Activated T-helper 9 cell treated with anti-CD3 and anti-CD28 coated beads, Interleukin-2, amount 50 U/mL, for 16 hours (primary cell): ENCODE measurements around the gene MAGEA8.
A peak's percentile ranks its signal among the peaks of the same experiment; 100 is the strongest.
"Not testable (repeated sequence)": the region's sequence is repeated elsewhere in the genome, so short reads cannot be mapped to it uniquely, and the experiment has no call there.

Experiments used
- DNase-seq: peaks from one replicate; pipeline ENCODE4 v3.0.0-alpha.2; 2020; ENCODE audit warnings: low read depth

Gene MAGEA8

GRCh38 chrX:149881081-149881711, at the start of gene MAGEA8:
TSS of gene MAGEA8 (plus strand) at chrX:149881183. CDS start at chrX:149884273, 3,090 bp downstream.
- no peak for DNase-seq

DNA sequence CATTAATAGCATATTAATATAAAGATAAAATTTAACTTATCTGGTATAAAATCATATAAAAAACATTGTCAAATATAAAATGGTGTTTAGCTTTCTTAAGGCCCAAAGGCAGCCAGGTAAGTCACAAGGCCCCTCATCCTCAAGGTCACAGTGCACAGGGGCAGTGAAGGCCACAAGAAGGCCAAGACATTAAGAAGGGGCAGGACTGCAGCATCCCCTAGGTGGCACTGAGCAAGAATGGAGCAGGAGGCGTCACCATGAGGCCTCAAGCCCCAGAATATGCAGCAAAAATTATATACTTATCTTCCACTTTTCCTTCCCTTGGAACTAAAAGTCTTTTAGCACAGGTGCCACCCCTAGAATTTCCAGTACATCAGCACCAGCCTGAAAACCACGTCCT, 49.5 kb upstream of the MAGEA8 start:
- DNase-seq: no peak

DNA sequence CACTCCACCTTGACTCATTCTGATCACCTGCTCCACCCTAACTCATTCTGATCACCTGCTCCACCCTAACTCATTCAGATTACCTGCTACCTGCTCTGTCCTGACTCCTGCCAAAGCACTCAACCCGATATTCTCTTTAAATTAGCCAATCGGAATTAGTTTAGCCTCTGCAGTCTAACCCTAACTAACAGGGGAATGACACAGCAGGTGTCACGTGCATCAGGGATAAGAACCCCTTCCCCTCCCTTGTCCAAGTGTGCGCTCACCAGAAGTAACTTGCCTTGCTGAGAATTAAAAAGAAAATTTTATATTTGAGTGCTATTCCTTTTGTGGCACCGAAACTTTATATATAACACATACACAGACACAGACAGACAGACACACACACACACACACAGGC, 44.3 kb upstream of the MAGEA8 start:
- not testable (repeated sequence) for DNase-seq

DNA sequence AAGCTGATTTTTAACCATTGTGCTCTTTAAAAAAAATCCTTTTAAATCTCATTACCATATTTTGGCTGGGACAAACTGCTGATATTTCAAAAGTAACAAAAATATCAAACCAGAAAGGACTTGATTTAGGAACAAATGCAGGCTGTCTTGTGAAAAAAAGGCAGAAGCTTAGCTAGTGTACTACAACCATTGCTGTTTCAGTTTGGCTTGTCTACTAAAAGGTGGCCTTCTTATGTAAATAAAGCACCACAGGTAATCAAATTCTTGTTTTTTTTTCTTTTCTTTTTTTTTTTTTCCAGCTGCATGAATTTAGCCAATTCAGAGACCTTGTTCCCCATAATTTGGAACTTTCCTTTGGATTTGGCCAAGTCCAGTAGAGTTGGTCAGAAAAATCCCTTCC, 43.8 kb upstream of the MAGEA8 start:
- DNase-seq: no peak

DNA sequence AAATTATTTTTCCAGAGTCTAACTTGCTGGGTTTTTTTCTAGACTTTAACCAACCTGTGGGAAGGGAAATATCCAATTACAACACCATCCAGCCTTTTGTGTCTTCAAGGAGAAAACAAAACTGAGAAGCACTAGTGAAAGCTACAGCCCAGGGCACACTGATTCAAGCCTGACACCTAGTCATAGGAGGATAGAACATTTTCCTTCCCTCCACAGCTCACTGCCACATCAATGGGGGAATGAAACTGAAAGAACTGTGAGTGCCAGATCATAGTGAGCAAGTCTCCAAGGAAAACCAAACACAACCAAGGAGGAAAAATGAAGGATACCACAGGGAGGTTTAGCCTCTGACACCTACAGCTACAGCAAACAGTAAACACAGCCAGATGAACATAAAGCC, 43.3 kb upstream of the MAGEA8 start:
- no peak for DNase-seq

GRCh38 chrX:149841929-149842328, 39.1 kb upstream of the MAGEA8 start:
- DNase-seq: no peak

- DNase-seq: no peak
These were observed 35.6 kb upstream of the MAGEA8 start for GRCh38 chrX:149845385-149845784.

- no peak for DNase-seq
These were observed 34.2 kb upstream of the MAGEA8 start for GRCh38 chrX:149846789-149847188.

GRCh38 chrX:149848855-149849254, 32.1 kb upstream of the MAGEA8 start:
- no peak for DNase-seq

DNA sequence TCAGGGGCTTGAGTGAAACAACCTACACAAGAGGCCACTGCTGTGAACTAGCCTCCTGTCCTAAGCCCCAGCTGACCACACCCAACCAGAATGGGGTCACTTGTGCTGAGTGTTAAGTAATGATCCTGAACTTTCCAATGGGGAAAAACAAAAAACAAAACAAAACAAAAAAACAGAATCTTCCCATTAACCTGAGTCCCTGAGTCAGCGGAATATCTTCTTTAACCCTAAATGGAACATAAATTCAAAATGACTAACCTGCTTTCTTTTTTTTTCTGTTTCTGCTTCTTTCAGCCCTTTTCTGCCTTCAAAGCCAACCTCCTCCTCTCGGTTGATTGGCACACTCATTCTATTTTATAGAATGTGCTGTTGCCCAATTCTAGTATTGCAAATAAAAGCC, 31.2 kb upstream of the MAGEA8 start:
- DNase-seq: no peak

DNA sequence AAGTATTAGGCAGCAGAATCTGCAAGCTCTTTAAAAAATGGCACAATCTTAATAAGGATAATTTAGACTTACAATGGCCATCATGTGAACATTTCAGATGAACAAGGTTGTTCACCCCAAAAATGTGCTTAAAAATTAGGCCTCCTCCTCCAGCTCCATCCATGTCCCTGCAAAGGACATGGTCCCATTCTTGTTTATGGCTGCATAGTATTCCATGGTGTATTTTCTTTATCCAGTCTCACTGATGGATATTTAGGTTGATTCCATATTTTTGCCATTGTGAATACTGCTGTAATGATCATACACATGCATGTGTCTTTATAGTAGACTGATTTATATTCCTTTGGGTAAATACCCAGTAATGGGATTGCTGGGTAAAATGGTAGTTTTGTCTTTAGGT, 29.1 kb upstream of the MAGEA8 start:
- no peak for DNase-seq

GRCh38 chrX:149853925-149854324, 27.1 kb upstream of the MAGEA8 start:
- no peak for DNase-seq

GRCh38 chrX:149858592-149858991, 22.4 kb upstream of the MAGEA8 start:
- DNase-seq: no peak

DNA sequence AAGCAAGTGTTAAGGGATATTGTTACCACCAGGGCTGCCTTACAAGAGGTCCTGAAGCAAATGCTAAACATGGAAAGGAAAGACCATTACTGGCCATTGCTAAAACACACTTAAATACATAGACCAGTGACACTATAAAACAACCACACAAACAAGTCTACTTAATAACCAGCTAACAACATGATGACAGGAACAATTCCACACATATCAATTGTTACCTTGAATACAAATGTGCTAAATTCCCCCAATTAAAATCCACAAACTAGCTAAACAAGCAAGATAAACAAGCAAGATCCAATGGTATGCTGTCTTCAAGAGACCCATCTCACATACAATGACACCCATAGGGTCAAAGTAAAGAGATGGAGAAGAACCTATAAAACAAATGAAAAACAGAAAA, 20.5 kb upstream of the MAGEA8 start:
- no peak for DNase-seq

GRCh38 chrX:149865390-149865789, 15.6 kb upstream of the MAGEA8 start:
- no peak for DNase-seq

GRCh38 chrX:149867488-149867887, 13.5 kb upstream of the MAGEA8 start:
- DNase-seq: no peak

DNA sequence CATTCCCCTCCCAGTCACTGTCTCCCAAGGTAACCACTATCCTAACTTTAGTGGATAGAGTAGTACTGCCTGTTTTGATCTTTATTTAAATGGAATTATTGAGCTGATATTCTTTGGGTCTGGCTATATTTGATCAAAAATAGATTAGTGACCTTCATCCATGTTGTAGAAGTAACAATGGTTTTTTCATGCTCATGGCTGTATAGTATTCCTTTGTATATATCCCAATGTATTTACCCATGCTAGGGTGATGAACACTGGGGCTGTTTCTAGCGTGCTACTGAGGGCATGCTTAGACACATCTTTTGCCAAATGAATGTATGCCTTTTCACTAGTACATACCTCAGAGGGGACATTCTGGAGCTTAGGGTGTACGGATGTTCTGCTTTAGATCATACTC, 10.1 kb upstream of the MAGEA8 start:
- no peak for DNase-seq

- no peak for DNase-seq
These were observed 9.6 kb upstream of the MAGEA8 start for GRCh38 chrX:149871433-149871832.

GRCh38 chrX:149871940-149872339, 9.0 kb upstream of the MAGEA8 start:
- peak; percentile 63 for DNase-seq

GRCh38 chrX:149877157-149877556, 3.8 kb upstream of the MAGEA8 start:
- no peak for DNase-seq

DNA sequence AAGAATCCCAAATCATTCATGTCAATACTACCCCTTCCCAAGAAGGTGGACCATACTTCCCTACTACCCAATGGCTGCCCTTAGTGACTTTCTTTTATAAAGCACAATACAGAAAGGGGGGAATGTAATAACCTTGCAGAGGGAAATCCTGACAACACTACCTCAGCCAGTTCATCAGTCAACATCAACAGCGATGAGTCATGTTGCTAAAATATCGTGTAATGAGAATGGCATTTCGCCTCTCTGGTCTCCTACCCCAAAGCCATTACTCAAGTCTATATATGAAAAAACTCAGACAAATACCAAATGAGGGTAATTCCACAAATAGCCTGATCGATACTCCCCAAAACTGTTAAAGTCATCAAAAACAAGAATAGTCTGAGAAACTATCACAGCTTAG, 3.3 kb upstream of the MAGEA8 start:
- DNase-seq: no peak

GRCh38 chrX:149890828-149891227, 9.8 kb downstream of the MAGEA8 start:
- not testable (repeated sequence) for DNase-seq

DNA sequence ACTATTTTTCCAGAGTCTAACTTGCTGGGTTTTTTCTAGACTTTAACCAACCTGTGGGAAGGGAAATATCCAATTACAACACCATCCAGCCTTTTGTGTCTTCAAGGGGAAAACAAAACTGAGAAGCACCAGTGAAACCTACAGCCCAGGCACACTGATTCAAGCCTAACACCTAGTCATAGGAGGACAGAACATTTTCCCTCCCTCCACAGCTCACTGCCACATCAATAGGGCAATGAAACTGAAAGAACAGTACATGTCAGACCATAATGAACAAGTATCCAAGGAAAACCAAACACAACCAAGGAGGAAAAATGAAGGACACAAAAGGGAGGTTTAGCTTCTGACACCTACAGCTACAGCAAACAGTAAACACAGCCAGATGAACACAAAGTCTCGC, 17.6 kb downstream of the MAGEA8 start:
- no peak for DNase-seq

DNA sequence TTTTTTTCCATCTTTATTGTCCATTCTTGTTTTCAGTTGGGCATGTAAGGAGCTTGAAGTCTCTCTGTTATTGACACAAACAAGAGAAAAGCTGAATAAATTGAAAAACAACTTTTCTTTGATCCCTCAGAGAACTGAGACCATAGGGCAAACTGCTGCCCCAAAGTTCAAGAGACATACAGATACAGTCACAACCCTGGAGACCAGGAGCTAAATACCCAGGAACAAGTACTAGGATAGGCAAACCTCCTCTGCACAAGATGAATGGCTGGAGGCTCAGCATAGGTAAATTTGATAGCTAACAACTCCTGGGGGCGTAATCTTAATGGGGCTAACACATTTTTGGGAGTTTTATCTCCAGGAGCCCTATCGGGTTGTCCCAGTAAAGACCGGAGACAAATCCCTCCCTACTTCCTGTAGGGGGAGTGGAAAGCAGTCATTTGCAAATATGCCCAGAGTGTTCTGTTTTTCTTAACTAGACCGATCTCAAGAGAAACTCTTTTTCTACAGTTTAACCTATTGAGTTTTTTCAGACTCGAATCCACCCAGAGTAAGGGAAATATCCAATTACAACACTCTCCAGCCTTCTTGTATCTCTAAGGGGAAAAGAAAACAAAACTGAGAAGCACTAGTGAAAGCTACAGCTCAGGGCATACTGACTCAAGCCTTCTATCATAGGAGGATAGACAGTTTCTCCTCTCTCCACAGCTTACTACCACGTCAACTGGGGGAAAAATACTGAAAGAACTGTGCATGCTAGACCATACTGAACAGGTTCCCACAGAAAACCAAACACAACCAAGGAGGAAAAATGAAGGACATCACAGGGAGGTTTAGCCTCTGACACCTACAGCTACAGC, 23.1 kb downstream of the MAGEA8 start:
- DNase-seq: no peak
